ENCODE results near the gene RUSF1. TPM values are rescaled to one million over a fixed set of nuclear protein-coding genes. Genes with fewer than 3 reads are reported as not detected.

Gene RUSF1
- total and polyA plus RNA-seq, 9 of the 15 experiments (the other 6 are each of a cell fraction or from before 2014, with no cell fraction given), result 0.80 to 52.8 (median 27.6) TPM

- Histone ChIP-seq H3K4me3 (no peak overlapping the region), H3K9me3 (replicated peaks; ENCODE audit: control insufficient read depth, insufficient read depth, low read depth, low read length) (no peaks in the 10 kb centered on the region), H3K9ac (ENCODE audit: insufficient read depth in 1 of 2, low read depth in 2 of 2, low read length in 2 of 2) (no peak overlapping the region), H3K27ac (ENCODE audit: extremely low read depth, low read depth, low read length) (no peak overlapping the region), H3K4me2 (ENCODE audit: insufficient read depth, low read length) (no peak overlapping the region), H3K36me3 (ENCODE audit: control insufficient read depth, insufficient read depth, low read length) (peaks cover 51% of the 10 kb centered on the region), H3K79me2 (ENCODE audit: control insufficient read depth, insufficient read depth, low read length) (peaks cover 4% of the 10 kb centered on the region), H3K27me3 (ENCODE audit: control insufficient read depth in 2 of 2, insufficient read depth in 2 of 2, low read length in 2 of 2) (no peaks in the 10 kb centered on the region), H3K4me1 (replicated peaks in 1 of 2; ENCODE audit: control insufficient read depth in 2 of 2, insufficient read depth in 2 of 2, low read length in 2 of 2) (peaks cover 2 to 6% of the 10 kb centered on the region in 2 experiments; a peak in 2 of 5 replicates), H4K20me1 (replicated peaks; ENCODE audit: control insufficient read depth, insufficient read depth, low read length) (no peaks in the 10 kb centered on the region), H2AFZ (ENCODE audit: low read depth, low read length) (no peak overlapping the region), H3K9me1 (ENCODE audit: control insufficient read depth, insufficient read depth, low read length) (no peaks in the 10 kb centered on the region)
- ATAC-seq (no peak), FAIRE-seq (no peak), DNase-seq (ENCODE audit: extremely low read depth in 1 of 4, low spot score in 3 of 4) (no peak)
- WGBS (ENCODE audit: insufficient coverage, low coverage, missing lambda C conversion rate), result 66% methylated on average over 4 of the region's 4 CpGs
- POLR2A ChIA-PET, result interaction anchor here (0.6 to 1.7 kb wide), 6 partner anchors 9 to 560 kb away, joined by 3 to 7 read pairs (median 4); no protein-coding TSS in a partner anchor
- no TSS peak for BruUV-seq (replicated peaks)
- in situ Hi-C loops (cut with MboI), result no loop called here
- CTCF ChIA-PET (ENCODE audit: low intra/inter-chr PET ratio), result no interaction called here
- intact Hi-C loops (cut with micrococcal nuclease), result no loop called here
- no peak for TF ChIP-seq NFIC (IDR thresholded peaks at IDR 0.05)
- TF ChIP-seq, protein P1, sequence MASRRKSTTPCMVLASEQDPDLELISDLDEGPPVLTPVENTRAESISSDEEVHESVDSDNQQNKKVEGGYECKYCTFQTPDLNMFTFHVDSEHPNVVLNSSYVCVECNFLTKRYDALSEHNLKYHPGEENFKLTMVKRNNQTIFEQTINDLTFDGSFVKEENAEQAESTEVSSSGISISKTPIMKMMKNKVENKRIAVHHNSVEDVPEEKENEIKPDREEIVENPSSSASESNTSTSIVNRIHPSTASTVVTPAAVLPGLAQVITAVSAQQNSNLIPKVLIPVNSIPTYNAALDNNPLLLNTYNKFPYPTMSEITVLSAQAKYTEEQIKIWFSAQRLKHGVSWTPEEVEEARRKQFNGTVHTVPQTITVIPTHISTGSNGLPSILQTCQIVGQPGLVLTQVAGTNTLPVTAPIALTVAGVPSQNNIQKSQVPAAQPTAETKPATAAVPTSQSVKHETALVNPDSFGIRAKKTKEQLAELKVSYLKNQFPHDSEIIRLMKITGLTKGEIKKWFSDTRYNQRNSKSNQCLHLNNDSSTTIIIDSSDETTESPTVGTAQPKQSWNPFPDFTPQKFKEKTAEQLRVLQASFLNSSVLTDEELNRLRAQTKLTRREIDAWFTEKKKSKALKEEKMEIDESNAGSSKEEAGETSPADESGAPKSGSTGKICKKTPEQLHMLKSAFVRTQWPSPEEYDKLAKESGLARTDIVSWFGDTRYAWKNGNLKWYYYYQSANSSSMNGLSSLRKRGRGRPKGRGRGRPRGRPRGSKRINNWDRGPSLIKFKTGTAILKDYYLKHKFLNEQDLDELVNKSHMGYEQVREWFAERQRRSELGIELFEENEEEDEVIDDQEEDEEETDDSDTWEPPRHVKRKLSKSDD (conservative IDR thresholded peaks at IDR 0.05; ENCODE audit: low read length), result no peak
- TF ChIP-seq, protein P2, sequence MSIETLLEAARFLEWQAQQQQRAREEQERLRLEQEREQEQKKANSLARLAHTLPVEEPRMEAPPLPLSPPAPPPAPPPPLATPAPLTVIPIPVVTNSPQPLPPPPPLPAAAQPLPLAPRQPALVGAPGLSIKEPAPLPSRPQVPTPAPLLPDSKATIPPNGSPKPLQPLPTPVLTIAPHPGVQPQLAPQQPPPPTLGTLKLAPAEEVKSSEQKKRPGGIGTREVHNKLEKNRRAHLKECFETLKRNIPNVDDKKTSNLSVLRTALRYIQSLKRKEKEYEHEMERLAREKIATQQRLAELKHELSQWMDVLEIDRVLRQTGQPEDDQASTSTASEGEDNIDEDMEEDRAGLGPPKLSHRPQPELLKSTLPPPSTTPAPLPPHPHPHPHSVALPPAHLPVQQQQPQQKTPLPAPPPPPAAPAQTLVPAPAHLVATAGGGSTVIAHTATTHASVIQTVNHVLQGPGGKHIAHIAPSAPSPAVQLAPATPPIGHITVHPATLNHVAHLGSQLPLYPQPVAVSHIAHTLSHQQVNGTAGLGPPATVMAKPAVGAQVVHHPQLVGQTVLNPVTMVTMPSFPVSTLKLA (conservative IDR thresholded peaks at IDR 0.05), result no peak
- TF ChIP-seq, protein P3, sequence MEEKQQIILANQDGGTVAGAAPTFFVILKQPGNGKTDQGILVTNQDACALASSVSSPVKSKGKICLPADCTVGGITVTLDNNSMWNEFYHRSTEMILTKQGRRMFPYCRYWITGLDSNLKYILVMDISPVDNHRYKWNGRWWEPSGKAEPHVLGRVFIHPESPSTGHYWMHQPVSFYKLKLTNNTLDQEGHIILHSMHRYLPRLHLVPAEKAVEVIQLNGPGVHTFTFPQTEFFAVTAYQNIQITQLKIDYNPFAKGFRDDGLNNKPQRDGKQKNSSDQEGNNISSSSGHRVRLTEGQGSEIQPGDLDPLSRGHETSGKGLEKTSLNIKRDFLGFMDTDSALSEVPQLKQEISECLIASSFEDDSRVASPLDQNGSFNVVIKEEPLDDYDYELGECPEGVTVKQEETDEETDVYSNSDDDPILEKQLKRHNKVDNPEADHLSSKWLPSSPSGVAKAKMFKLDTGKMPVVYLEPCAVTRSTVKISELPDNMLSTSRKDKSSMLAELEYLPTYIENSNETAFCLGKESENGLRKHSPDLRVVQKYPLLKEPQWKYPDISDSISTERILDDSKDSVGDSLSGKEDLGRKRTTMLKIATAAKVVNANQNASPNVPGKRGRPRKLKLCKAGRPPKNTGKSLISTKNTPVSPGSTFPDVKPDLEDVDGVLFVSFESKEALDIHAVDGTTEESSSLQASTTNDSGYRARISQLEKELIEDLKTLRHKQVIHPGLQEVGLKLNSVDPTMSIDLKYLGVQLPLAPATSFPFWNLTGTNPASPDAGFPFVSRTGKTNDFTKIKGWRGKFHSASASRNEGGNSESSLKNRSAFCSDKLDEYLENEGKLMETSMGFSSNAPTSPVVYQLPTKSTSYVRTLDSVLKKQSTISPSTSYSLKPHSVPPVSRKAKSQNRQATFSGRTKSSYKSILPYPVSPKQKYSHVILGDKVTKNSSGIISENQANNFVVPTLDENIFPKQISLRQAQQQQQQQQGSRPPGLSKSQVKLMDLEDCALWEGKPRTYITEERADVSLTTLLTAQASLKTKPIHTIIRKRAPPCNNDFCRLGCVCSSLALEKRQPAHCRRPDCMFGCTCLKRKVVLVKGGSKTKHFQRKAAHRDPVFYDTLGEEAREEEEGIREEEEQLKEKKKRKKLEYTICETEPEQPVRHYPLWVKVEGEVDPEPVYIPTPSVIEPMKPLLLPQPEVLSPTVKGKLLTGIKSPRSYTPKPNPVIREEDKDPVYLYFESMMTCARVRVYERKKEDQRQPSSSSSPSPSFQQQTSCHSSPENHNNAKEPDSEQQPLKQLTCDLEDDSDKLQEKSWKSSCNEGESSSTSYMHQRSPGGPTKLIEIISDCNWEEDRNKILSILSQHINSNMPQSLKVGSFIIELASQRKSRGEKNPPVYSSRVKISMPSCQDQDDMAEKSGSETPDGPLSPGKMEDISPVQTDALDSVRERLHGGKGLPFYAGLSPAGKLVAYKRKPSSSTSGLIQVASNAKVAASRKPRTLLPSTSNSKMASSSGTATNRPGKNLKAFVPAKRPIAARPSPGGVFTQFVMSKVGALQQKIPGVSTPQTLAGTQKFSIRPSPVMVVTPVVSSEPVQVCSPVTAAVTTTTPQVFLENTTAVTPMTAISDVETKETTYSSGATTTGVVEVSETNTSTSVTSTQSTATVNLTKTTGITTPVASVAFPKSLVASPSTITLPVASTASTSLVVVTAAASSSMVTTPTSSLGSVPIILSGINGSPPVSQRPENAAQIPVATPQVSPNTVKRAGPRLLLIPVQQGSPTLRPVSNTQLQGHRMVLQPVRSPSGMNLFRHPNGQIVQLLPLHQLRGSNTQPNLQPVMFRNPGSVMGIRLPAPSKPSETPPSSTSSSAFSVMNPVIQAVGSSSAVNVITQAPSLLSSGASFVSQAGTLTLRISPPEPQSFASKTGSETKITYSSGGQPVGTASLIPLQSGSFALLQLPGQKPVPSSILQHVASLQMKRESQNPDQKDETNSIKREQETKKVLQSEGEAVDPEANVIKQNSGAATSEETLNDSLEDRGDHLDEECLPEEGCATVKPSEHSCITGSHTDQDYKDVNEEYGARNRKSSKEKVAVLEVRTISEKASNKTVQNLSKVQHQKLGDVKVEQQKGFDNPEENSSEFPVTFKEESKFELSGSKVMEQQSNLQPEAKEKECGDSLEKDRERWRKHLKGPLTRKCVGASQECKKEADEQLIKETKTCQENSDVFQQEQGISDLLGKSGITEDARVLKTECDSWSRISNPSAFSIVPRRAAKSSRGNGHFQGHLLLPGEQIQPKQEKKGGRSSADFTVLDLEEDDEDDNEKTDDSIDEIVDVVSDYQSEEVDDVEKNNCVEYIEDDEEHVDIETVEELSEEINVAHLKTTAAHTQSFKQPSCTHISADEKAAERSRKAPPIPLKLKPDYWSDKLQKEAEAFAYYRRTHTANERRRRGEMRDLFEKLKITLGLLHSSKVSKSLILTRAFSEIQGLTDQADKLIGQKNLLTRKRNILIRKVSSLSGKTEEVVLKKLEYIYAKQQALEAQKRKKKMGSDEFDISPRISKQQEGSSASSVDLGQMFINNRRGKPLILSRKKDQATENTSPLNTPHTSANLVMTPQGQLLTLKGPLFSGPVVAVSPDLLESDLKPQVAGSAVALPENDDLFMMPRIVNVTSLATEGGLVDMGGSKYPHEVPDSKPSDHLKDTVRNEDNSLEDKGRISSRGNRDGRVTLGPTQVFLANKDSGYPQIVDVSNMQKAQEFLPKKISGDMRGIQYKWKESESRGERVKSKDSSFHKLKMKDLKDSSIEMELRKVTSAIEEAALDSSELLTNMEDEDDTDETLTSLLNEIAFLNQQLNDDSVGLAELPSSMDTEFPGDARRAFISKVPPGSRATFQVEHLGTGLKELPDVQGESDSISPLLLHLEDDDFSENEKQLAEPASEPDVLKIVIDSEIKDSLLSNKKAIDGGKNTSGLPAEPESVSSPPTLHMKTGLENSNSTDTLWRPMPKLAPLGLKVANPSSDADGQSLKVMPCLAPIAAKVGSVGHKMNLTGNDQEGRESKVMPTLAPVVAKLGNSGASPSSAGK (IDR thresholded peaks at IDR 0.05), result no peak
Observed at GRCh38 chr16:31501966-31502348, 6.2 kb downstream of the RUSF1 start.

All from K562 (cell line).